IMR-90 (cell line): ENCODE data around the gene BLVRA. TPM values are rescaled to one million over a fixed set of nuclear protein-coding genes. Genes with fewer than 3 reads are reported as not detected.
A peak's percentile ranks its signal among the peaks of the same experiment; 100 is the strongest.

ENCODE experiments used
- ATAC-seq: fragments of 200-7000 bp; cut with Tn5 transposase; 2 replicates; pipeline ENCODE4 v1.9.1; 2020; ENCODE audit warnings: low read depth, mild to moderate bottlenecking, moderate library complexity
- BruUV-seq: library from RNA; stranded (reverse); fragments of 400-500 nt; replicated peaks from 2 replicates; lab custom pipeline; 2021; lab: Mats Ljungman, UMichigan
- CTCF ChIA-PET: fragments of 300-600 bp; formaldehyde crosslinking; extraction: SDS; loops from one replicate; lab custom pipeline; 2021; ENCODE audit warnings: antibody characterized with exemption; lab: Yijun Ruan, JAX
- POLR2A ChIA-PET: fragments of 300-600 bp; sonication (Branson Sonifier 250); formaldehyde crosslinking; loops from one replicate; lab custom pipeline; 2022; ENCODE audit warnings: antibody characterized with exemption; ENCODE audit not compliant: unreplicated experiment; lab: Charles Lee
- DNase-seq: peaks from one replicate; pipeline ENCODE4 v3.0.0; 2013
- H2AFZ ChIP-seq: replicated peaks from 2 replicates; pipeline ENCODE3; 2013; ENCODE audit warnings: low read length, mild to moderate bottlenecking; ENCODE audit not compliant: poor library complexity
- H2AK5ac ChIP-seq: 2 replicates; pipeline ENCODE4 v1.6.1; 2013; ENCODE audit warnings: low read depth, low read length, inconsistent platforms
- H2AK9ac ChIP-seq: replicated peaks from 2 replicates; pipeline ENCODE3; 2013; ENCODE audit warnings: mild to moderate bottlenecking, low read depth, low read length, moderate library complexity; ENCODE audit not compliant: poor library complexity
- H2BK120ac ChIP-seq: 2 replicates; pipeline ENCODE4 v1.6.1; 2013; ENCODE audit warnings: low read depth, low read length, inconsistent platforms
- H2BK15ac ChIP-seq: 3 replicates; pipeline ENCODE4 v1.6.1; 2013; ENCODE audit warnings: low read depth, low read length, inconsistent platforms
- H2BK20ac ChIP-seq: 2 replicates; pipeline ENCODE4 v1.6.1; 2013; ENCODE audit warnings: low read depth, mild to moderate bottlenecking, inconsistent platforms, low read length, moderate library complexity
- H2BK5ac ChIP-seq: 2 replicates; pipeline ENCODE4 v1.6.1; 2013; ENCODE audit warnings: mild to moderate bottlenecking, low read depth, low read length, inconsistent platforms; ENCODE audit not compliant: poor library complexity, severe bottlenecking
- H3K14ac ChIP-seq: replicated peaks from 2 replicates; pipeline ENCODE4 v1.6.1; 2013; ENCODE audit warnings: low read depth, low read length, inconsistent platforms
- H3K18ac ChIP-seq: 2 replicates; pipeline ENCODE4 v1.6.1; 2013; ENCODE audit warnings: low read depth, low read length, control low read depth
- H3K23ac ChIP-seq: 2 replicates; pipeline ENCODE4 v1.6.1; 2013; ENCODE audit warnings: low read depth, low read length, inconsistent platforms
- H3K27ac ChIP-seq: 2 replicates; pipeline ENCODE4 v1.5.1; 2013; ENCODE audit warnings: mild to moderate bottlenecking, control low read depth, low read length; ENCODE audit not compliant: insufficient read depth
- H3K27me3 ChIP-seq: 2 replicates; pipeline ENCODE4 v1.6.1; 2013; ENCODE audit warnings: low read length; ENCODE audit not compliant: control insufficient read depth, insufficient read depth
- H3K36me3 ChIP-seq: 2 replicates; pipeline ENCODE4 v1.6.1; 2013; ENCODE audit warnings: low read length, mixed read lengths; ENCODE audit not compliant: control insufficient read depth, insufficient read depth
- H3K4ac ChIP-seq: 2 replicates; pipeline ENCODE4 v1.6.1; 2013; ENCODE audit warnings: low read depth, low read length, inconsistent platforms
- H3K4me1 ChIP-seq: 2 replicates; pipeline ENCODE4 v1.6.1; 2013; ENCODE audit warnings: low read length, mixed read lengths; ENCODE audit not compliant: control insufficient read depth, insufficient read depth
- H3K4me2 ChIP-seq: 2 replicates; pipeline ENCODE4 v1.6.1; 2013; ENCODE audit warnings: low read depth, mild to moderate bottlenecking, control low read depth, low read length, moderate library complexity
- H3K4me3 ChIP-seq: 2 replicates; pipeline ENCODE4 v1.5.1; 2013; ENCODE audit warnings: low read depth, mild to moderate bottlenecking, control low read depth, low read length, moderate library complexity; ENCODE audit not compliant: insufficient read depth
- H3K56ac ChIP-seq: 2 replicates; pipeline ENCODE4 v1.6.1; 2013; ENCODE audit warnings: low read length, inconsistent platforms; ENCODE audit not compliant: insufficient read depth; ENCODE audit errors: extremely low read depth
- H3K79me1 ChIP-seq, 2 experiments: 2 replicates each; pipeline ENCODE4 v1.6.1; 2013; ENCODE audit warnings: low read length in 2 of 2, inconsistent platforms in 1 of 2, low read depth in 1 of 2
- H3K9ac ChIP-seq: 2 replicates; pipeline ENCODE4 v1.6.1; 2013; ENCODE audit warnings: low read depth, low read length, control low read depth
- H3K9me1 ChIP-seq: 2 replicates; pipeline ENCODE4 v1.6.1; 2013; ENCODE audit warnings: low read length, inconsistent platforms; ENCODE audit not compliant: insufficient read depth
- H3K9me3 ChIP-seq: 2 replicates; pipeline ENCODE4 v1.6.1; 2013; ENCODE audit warnings: low read length; ENCODE audit not compliant: control insufficient read depth, insufficient read depth
- H4K20me1 ChIP-seq: 2 replicates; pipeline ENCODE4 v1.6.1; 2013; ENCODE audit warnings: low read length, inconsistent platforms; ENCODE audit not compliant: insufficient read depth
- H4K5ac ChIP-seq: 2 replicates; pipeline ENCODE4 v1.6.1; 2013; ENCODE audit warnings: mild to moderate bottlenecking, low read depth, low read length, control low read depth
- H4K8ac ChIP-seq, 2 experiments: 2 replicates each; pipeline ENCODE4 v1.6.1; 2013; ENCODE audit warnings: low read depth in 2 of 2, low read length in 2 of 2, control low read depth in 1 of 2, inconsistent platforms in 1 of 2
- H4K91ac ChIP-seq: 2 replicates; pipeline ENCODE4 v1.6.1; 2013; ENCODE audit warnings: low read depth, low read length, inconsistent platforms; ENCODE audit not compliant: insufficient read depth
- BHLHE40 ChIP-seq: fragments of 150-350 bp; IDR thresholded peaks from 2 replicates; pipeline ENCODE4 v1.6.1; 2016; ENCODE audit warnings: mild to moderate bottlenecking, low read depth, low read length
- CHD1 ChIP-seq: IDR thresholded peaks from 2 replicates; pipeline ENCODE4 v1.6.1; 2012; ENCODE audit warnings: low read depth, low read length, improper control_type of control experiment
- CTCF ChIP-seq: conservative IDR thresholded peaks from 2 replicates; pipeline ENCODE4 v1.5.1; 2012; ENCODE audit warnings: mild to moderate bottlenecking, low read depth, low read length, improper control_type of control experiment
- ELK1 ChIP-seq: fragments of 150-350 bp; IDR thresholded peaks from 2 replicates; pipeline ENCODE4 v1.6.1; 2016; ENCODE audit warnings: low read depth, mild to moderate bottlenecking, low read length, moderate library complexity, borderline replicate concordance
- FOS ChIP-seq: fragments of 150-350 bp; IDR thresholded peaks from 2 replicates; pipeline ENCODE4 v1.6.1; 2016; ENCODE audit warnings: low read depth, low read length
- MAZ ChIP-seq: IDR thresholded peaks from 2 replicates; pipeline ENCODE4 v1.6.1; 2012; ENCODE audit warnings: low read depth, mild to moderate bottlenecking, low read length, improper control_type of control experiment, moderate library complexity, borderline replicate concordance
- MXI1 ChIP-seq: IDR thresholded peaks from 2 replicates; pipeline ENCODE4 v1.6.1; 2012; ENCODE audit warnings: low read depth, mild to moderate bottlenecking, low read length, moderate library complexity, borderline replicate concordance
- NFE2L2 ChIP-seq: fragments of 150-350 bp; IDR thresholded peaks from 2 replicates; pipeline ENCODE4 v1.6.1; 2016; ENCODE audit warnings: low read depth, mild to moderate bottlenecking, low read length
- POLR2A ChIP-seq: IDR thresholded peaks from 2 replicates; pipeline ENCODE4 v1.6.1; 2012; ENCODE audit warnings: mild to moderate bottlenecking, low read depth, low read length
- RAD21 ChIP-seq: IDR thresholded peaks from 2 replicates; pipeline ENCODE4 v1.6.1; 2012; ENCODE audit warnings: low read length, improper control_type of control experiment
- SMC3 ChIP-seq: fragments of 150-350 bp; IDR thresholded peaks from 2 replicates; pipeline ENCODE4 v1.6.1; 2016; ENCODE audit warnings: low read depth, mild to moderate bottlenecking, antibody characterized with exemption, low read length, moderate library complexity
- USF2 ChIP-seq: fragments of 150-350 bp; IDR thresholded peaks from 2 replicates; pipeline ENCODE4 v1.6.1; 2017; ENCODE audit warnings: mild to moderate bottlenecking, antibody characterized with exemption, low read length, low read depth
- WGBS, 2 experiments: methylation state at CpG; one replicate each; pipeline versions ENCODE4 v1.1.5 to v1.1.7; 2013; ENCODE audit warnings: missing lambda C conversion rate in 2 of 2; ENCODE audit not compliant: insufficient read length in 1 of 2; ENCODE audit errors: extremely low coverage in 2 of 2; 5-methylcytosine and 5-hydroxymethylcytosine counted together
- dilution Hi-C: fragments of 300-500 bp; cut with HindIII; formaldehyde crosslinking; loops from one replicate; pipeline ENCODE4 v1.14.3; 2018; ENCODE audit warnings: low sequenced_read_pairs; ENCODE audit not compliant: unreplicated experiment
- in situ Hi-C: fragments of 300-500 bp; cut with MboI; formaldehyde crosslinking; loops from 3 replicates; pipeline ENCODE4 v1.14.3; 2019; ENCODE audit warnings: low sequenced_read_pairs, inconsistent platforms, mixed read lengths
- intact Hi-C: fragments of 100-400 bp; cut with micrococcal nuclease; formaldehyde crosslinking; loops from 2 replicates; pipeline ENCODE4 v1.10.0; 2022
- polyA plus RNA-seq, 3 experiments: library from polyadenylated mRNA; depleted of rRNA; stranded (reverse); fragments of >200 nt; gene quantifications; 2 replicates each; pipeline ENCODE4 v1.2.3, GENCODE V29; 2012; ENCODE audit warnings: low replicate concordance in 1 of 3
- total RNA-seq: library from RNA; depleted of rRNA; stranded (reverse); fragments of >200 nt; gene quantifications from 2 replicates; pipeline ENCODE4 v1.2.3, GENCODE V29; 2012

BLVRA gene
- total and polyA plus RNA-seq, 2 of the 4 experiments (the other 2 are of a cell fraction): 32.3 to 47.1 TPM

GRCh38 chr7:43763183-43763582 is 4.7 kb downstream of the BLVRA start (continued):
- no peak for TF ChIP-seq SMC3
- no peak for TF ChIP-seq CHD1

GRCh38 chr7:43764039-43764761 is 5.7 kb downstream of the BLVRA start:
- no peaks in the 10 kb centered on the region for H3K27me3 ChIP-seq
- no peak overlapping the region for H2AK9ac ChIP-seq
- H3K4me1 ChIP-seq: peaks cover 9% of the 10 kb centered on the region
- H3K79me1 ChIP-seq: peaks cover 5 to 24% of the 10 kb centered on the region in 2 experiments; a peak in 3 of 4 replicates
- no peak overlapping the region for H2AFZ ChIP-seq
- dilution Hi-C loops: no loop called here
- no peak overlapping the region for H3K4me3 ChIP-seq
- H4K8ac ChIP-seq: no peak overlapping the region
- in situ Hi-C loops: no loop called here
- H2AK5ac ChIP-seq: no peak overlapping the region
- no peak overlapping the region for H2BK15ac ChIP-seq
- no TSS peak for BruUV-seq
- H3K4me2 ChIP-seq: peak overlapping the region; percentile 10; the same call in 1 of the 2 replicates
- no peak for DNase-seq
- no peaks in the 10 kb centered on the region for H3K36me3 ChIP-seq
- no peaks in the 10 kb centered on the region; the same call in 1 of the 2 replicates for H4K20me1 ChIP-seq
- no peak overlapping the region for H4K5ac ChIP-seq
- H2BK120ac ChIP-seq: no peak overlapping the region
- H3K27ac ChIP-seq: no peak overlapping the region
- no peak overlapping the region for H2BK5ac ChIP-seq
- H3K9me3 ChIP-seq: no peaks in the 10 kb centered on the region
- no peak overlapping the region for H3K56ac ChIP-seq
- H3K23ac ChIP-seq: no peak overlapping the region
- H3K9me1 ChIP-seq: peaks cover 8% of the 10 kb centered on the region; the same call in 1 of the 2 replicates
- H3K14ac ChIP-seq: no peak overlapping the region
- WGBS, 2 experiments: no CpG with 5 or more reads among the region's 9 CpGs
- ATAC-seq: no peak; the same call in 1 of the 2 replicates
- no peak overlapping the region for H3K9ac ChIP-seq
- intact Hi-C loops: loop anchor here (2.0 kb wide), 1 partner anchor 33 kb away; no protein-coding TSS in a partner anchor
- no peak overlapping the region for H3K4ac ChIP-seq
- H2BK20ac ChIP-seq: no peak overlapping the region
- no peak overlapping the region for H4K91ac ChIP-seq
- ChIA-PET POLR2A (no interaction called here), CTCF (interaction anchor here (0.8 kb wide), 1 partner anchor 182 kb away, joined by 3 read pairs; the partner anchor contains the start of gene STK17A)
- H3K18ac ChIP-seq: no peak overlapping the region
- TF ChIP-seq CTCF (no peak), RAD21 (no peak), FOS (no peak), CHD1 (no peak), NFE2L2 (no peak), SMC3 (no peak), MXI1 (no peak), ELK1 (no peak), MAZ (no peak), USF2 (no peak), POLR2A (no peak), BHLHE40 (no peak)
